ENCODE results near the gene TRIM51.
"Not testable (repeated sequence)": the region's sequence is repeated elsewhere in the genome, so short reads cannot be mapped to it uniquely, and the experiment has no call there.

The TRIM51 gene

DNA sequence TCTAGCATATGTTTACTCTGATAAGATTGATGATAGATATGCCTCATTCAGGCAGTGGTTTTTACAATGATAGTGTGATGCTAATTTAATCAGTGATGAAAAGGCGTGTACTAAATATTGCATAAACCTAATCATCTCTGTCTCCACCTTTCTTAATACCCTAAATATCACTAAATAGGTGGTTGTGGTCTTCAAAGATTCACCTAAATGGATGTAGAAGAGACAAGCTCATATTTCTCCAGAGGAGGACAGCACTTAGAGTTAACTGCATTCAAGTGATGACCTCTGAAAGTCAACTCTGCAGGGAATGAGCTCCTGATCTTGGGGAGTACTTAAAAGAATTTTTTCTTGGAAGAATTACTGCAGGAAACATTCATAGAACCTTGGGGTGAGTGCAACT, at the start of gene TRIM51:
TRIM51 (plus strand) TSS at position 301 of the 400 bp plus-strand sequence. CDS start 2,132 bp downstream, outside the sequence.
- not testable (repeated sequence) for H3K27ac Mint-ChIP-seq; H3K4me3 Mint-ChIP-seq; H3K27me3 Mint-ChIP-seq (ENCODE audit: low read depth); H3K36me3 Mint-ChIP-seq (ENCODE audit: low read depth); H3K4me1 Mint-ChIP-seq
- peaks cover 15% of the 10 kb centered on the region for H3K9me3 Mint-ChIP-seq

GRCh38 chr11:55838452-55838851, 44.6 kb upstream of the TRIM51 start, which contains the start of gene OR5D16:
TSS of gene OR5D16 (plus strand) at chr11:55838752. CDS start at chr11:55838752, 0 bp downstream.
- no peak within 1 kb of the TSS for H3K4me3 Mint-ChIP-seq
- peaks cover 3% of the 10 kb centered on the region for H3K27me3 Mint-ChIP-seq (ENCODE audit: low read depth)
- TF ChIP-seq, protein P1, sequence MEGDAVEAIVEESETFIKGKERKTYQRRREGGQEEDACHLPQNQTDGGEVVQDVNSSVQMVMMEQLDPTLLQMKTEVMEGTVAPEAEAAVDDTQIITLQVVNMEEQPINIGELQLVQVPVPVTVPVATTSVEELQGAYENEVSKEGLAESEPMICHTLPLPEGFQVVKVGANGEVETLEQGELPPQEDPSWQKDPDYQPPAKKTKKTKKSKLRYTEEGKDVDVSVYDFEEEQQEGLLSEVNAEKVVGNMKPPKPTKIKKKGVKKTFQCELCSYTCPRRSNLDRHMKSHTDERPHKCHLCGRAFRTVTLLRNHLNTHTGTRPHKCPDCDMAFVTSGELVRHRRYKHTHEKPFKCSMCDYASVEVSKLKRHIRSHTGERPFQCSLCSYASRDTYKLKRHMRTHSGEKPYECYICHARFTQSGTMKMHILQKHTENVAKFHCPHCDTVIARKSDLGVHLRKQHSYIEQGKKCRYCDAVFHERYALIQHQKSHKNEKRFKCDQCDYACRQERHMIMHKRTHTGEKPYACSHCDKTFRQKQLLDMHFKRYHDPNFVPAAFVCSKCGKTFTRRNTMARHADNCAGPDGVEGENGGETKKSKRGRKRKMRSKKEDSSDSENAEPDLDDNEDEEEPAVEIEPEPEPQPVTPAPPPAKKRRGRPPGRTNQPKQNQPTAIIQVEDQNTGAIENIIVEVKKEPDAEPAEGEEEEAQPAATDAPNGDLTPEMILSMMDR (IDR thresholded peaks at IDR 0.05; ENCODE audit: unreplicated experiment in 3 of 3) = no peak
- H3K27ac Mint-ChIP-seq = no peak within 1 kb of the TSS
- H3K36me3 Mint-ChIP-seq (ENCODE audit: low read depth) = no peaks in the 10 kb centered on the region
- no peaks in the 10 kb centered on the region for H3K4me1 Mint-ChIP-seq
- H3K9me3 Mint-ChIP-seq = peaks cover 22% of the 10 kb centered on the region

DNA sequence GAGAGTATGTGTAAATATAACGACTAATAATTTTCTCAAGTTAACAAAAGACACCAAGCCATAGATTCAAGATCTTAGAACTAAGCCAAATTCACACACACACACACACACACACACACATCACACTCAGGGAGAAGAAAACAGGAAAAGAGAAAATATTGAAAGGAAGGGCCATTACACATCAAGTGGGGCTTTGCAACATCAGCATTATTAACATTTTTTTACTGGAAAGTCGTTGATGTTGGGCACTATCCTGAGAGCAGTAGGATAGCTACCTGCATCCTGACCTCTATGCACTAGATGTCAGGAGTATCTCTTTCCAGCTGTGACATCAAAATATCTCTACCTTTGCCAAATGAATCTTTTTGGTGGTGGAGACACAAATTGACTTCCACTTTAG, 35.6 kb upstream of the TRIM51 start:
- H3K27me3 Mint-ChIP-seq (ENCODE audit: low read depth) = no peaks in the 10 kb centered on the region
- H3K4me1 Mint-ChIP-seq = no peaks in the 10 kb centered on the region
- TF ChIP-seq, protein P1 (IDR thresholded peaks at IDR 0.05; ENCODE audit: unreplicated experiment in 3 of 3) = no peak
- H3K27ac Mint-ChIP-seq = no peak overlapping the region
- no peaks in the 10 kb centered on the region for H3K36me3 Mint-ChIP-seq (ENCODE audit: low read depth)
- peaks cover 18% of the 10 kb centered on the region for H3K9me3 Mint-ChIP-seq
- H3K4me3 Mint-ChIP-seq = no peak overlapping the region

DNA sequence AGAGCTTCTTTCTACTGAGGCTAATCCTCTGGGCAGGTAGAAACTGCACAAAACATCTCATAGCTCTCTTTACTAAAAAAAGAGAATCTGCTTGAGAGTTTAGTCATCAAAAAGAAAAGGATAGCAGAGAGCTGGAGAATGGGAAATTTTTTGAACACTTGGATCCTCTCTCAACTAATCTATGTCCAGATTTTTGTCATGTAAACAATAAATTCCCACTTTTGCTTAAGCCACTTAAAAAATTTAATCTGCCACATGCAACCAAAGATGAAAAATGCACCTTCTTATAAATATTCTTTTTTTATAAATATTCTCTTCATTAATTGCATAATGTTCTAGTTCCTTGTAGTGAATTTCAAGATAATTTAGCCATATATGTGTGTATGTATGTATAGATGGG, 34.1 kb upstream of the TRIM51 start:
- H3K27me3 Mint-ChIP-seq (ENCODE audit: low read depth) = no peaks in the 10 kb centered on the region
- no peak overlapping the region for H3K4me3 Mint-ChIP-seq

GRCh38 chr11:55852141-55852540, 31.0 kb upstream of the TRIM51 start:
- no peaks in the 10 kb centered on the region for H3K27me3 Mint-ChIP-seq (ENCODE audit: low read depth)
- H3K4me3 Mint-ChIP-seq = no peak overlapping the region
- peaks cover 10% of the 10 kb centered on the region for H3K9me3 Mint-ChIP-seq
- no peaks in the 10 kb centered on the region for H3K36me3 Mint-ChIP-seq (ENCODE audit: low read depth)
- no peaks in the 10 kb centered on the region for H3K4me1 Mint-ChIP-seq
- TF ChIP-seq, protein P1 (IDR thresholded peaks at IDR 0.05; ENCODE audit: unreplicated experiment in 3 of 3) = no peak
- no peak overlapping the region for H3K27ac Mint-ChIP-seq

More for the DNA sequence above, 34.1 kb upstream of the TRIM51 start:
- Mint-ChIP-seq H3K27ac (no peak overlapping the region), H3K4me1 (no peaks in the 10 kb centered on the region), H3K36me3 (ENCODE audit: low read depth) (no peaks in the 10 kb centered on the region), H3K9me3 (peaks cover 23% of the 10 kb centered on the region)
- TF ChIP-seq, protein P1 (IDR thresholded peaks at IDR 0.05; ENCODE audit: unreplicated experiment in 3 of 3) = no peak

DNA sequence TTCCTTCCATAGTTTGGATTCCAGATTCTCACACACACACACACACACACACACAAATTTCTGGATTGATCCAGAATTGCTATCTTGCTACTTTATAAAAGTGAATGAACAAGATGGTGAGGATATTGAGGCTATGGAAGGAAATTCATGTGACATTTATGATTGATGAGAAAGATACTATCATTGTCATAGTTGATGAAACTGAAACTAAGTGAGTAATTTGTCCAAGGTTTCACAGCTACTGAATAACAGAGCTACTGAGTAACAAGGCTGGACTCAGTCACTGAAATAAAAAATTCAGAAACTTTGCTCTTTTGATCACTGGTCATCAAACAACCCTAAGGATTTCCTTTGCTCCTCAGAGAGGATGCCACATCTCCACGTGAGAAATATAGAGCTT, 28.4 kb upstream of the TRIM51 start:
- no peaks in the 10 kb centered on the region for H3K27me3 Mint-ChIP-seq (ENCODE audit: low read depth)
- TF ChIP-seq, protein P1 (IDR thresholded peaks at IDR 0.05; ENCODE audit: unreplicated experiment in 3 of 3) = no peak
- H3K27ac Mint-ChIP-seq = no peak overlapping the region
- H3K4me1 Mint-ChIP-seq = no peaks in the 10 kb centered on the region
- no peak overlapping the region for H3K4me3 Mint-ChIP-seq
- peaks cover 10% of the 10 kb centered on the region for H3K9me3 Mint-ChIP-seq
- no peaks in the 10 kb centered on the region for H3K36me3 Mint-ChIP-seq (ENCODE audit: low read depth)

GRCh38 chr11:55867354-55867753, 15.7 kb upstream of the TRIM51 start:
- not testable (repeated sequence) for H3K4me1 Mint-ChIP-seq; H3K27ac Mint-ChIP-seq; H3K27me3 Mint-ChIP-seq (ENCODE audit: low read depth); H3K4me3 Mint-ChIP-seq; H3K36me3 Mint-ChIP-seq (ENCODE audit: low read depth)
- peaks cover 35% of the 10 kb centered on the region for H3K9me3 Mint-ChIP-seq

DNA sequence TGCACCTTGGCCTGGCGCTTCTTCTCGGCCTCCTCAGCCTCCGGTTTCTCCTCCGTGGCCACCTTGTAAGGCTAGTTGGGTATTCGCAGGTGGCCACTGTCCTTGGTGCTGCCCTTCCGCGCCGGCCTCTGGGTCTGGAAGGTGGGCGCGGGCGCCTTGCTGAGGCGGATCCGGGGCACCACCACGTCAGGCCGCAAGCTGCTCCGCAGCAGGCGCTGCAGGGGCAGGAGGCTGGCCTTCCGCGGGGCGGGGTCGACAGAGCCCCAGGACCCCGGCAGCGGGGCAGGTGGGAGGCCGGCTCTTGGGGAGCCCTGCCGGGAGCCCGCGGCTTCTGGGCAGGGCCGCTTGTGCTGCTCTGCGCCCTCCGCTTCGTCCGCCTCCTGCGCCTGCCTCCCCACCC, 10.4 kb upstream of the TRIM51 start:
- not testable (repeated sequence) for H3K36me3 Mint-ChIP-seq (ENCODE audit: low read depth); H3K27ac Mint-ChIP-seq; H3K4me1 Mint-ChIP-seq; H3K27me3 Mint-ChIP-seq (ENCODE audit: low read depth); H3K4me3 Mint-ChIP-seq
- H3K9me3 Mint-ChIP-seq = peaks cover 29% of the 10 kb centered on the region

DNA sequence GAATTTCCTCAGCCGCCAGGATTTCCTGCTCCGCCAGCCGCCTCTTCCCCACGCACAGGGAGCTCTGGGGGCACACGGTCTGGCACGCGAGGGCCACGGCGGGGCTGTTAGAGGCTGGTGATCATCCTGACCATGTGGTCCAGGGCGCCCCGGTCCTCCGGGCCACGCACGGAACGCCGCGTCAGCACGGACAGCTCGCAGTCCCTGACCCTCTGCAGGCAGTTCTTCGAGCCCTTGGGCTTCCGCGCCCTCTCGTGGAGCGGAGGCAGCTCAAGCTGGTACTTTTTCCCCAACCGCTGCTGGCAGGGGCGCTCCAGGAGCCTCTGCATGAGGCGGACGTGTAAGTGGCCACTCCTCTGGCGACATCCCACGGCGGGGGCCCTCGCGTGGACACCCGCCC, 10.0 kb upstream of the TRIM51 start:
- H3K27ac Mint-ChIP-seq; H3K27me3 Mint-ChIP-seq (ENCODE audit: low read depth); H3K36me3 Mint-ChIP-seq (ENCODE audit: low read depth); H3K4me1 Mint-ChIP-seq; H3K4me3 Mint-ChIP-seq: not testable (repeated sequence)
- H3K9me3 Mint-ChIP-seq = peaks cover 27% of the 10 kb centered on the region

- H3K9me3 Mint-ChIP-seq = peaks cover 15% of the 10 kb centered on the region
- H3K4me1 Mint-ChIP-seq; H3K4me3 Mint-ChIP-seq; H3K27me3 Mint-ChIP-seq (ENCODE audit: low read depth); H3K36me3 Mint-ChIP-seq (ENCODE audit: low read depth); H3K27ac Mint-ChIP-seq: not testable (repeated sequence)
Observed at GRCh38 chr11:55884995-55885394, 1.9 kb downstream of the TRIM51 start.
